Hypothalamus (tissue), 51 donors: Measurements from ENCODE around the gene SOHLH1.

Experiments
- DNase-seq, 51 donors: peaks; one replicate each; lab custom pipeline; 2025; lab: John Stamatoyannopoulos, UW

SOHLH1 gene

DNA sequence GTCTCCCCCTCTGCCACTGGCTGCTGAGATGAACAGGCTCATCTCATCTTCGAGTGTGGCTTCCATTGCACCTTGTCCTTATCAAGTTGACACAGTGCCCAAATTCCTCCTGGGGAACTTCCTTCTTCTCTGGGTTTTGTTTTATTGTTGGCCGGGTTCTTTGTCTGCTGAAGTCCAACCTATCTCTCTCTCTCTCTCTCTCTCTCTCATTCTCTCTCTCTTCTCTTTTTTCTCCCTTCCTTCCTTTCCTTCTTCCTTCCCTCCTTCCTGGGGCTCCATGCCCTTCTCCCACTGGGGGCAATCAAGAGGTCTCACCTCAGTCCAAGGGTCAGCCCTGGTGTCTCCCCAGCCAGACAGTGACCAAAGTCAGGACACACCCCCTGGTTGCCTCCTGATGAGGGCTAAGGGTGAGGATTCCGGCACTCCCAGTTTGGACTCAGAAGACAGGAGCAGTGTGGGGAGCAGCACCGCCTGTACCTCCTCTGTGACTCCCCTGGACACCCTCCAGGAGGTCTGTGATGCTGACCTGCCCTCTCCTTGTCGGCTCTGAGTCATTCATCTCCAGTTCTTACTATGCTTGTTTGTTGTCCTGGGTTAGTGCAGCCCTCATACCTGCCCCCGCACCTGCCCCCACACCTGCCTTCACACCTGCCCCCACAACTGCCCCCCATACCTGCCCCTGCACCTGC is 33.4 kb upstream of the SOHLH1 start:
- DNase-seq = no peak

DNA sequence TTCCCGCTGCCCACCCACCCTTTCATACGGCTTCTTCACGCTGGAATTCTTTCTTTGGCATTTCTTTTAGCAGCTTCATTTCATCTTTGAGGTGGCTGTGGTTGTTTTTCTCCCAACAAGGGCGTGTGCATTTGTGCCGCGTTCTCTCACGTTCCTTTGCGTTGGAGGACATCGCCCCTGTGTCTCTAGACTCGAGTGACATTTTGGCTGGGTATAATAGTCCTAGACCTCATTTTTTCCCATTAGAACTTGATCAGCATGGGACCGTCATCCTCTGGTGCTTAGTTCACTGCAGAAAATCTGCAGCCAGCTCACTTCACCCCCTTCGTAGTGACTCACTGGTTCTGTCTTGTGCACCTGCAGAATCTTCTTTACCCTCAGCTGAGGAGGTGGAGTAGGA is 32.2 kb upstream of the SOHLH1 start:
- no peak for DNase-seq

DNA sequence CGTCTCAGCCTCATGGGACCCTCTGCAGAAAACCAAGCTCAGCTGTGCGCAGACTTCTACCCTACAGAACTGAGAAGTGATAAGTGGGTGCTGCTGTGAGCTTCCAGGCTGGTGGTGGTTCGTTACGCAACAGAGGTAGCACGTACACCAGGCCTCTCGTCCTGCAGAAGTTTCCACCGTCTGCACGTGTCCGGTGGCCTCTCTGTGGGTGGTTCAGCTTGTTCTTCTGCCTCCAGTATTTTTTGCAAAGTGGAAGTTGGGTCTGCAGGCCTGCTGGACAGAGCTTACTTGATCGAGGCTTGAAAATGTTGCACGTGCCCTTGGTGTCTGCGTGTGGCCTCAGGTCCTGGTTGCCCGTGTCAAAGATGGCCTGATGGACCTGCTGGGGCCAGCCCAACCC is 30.2 kb upstream of the SOHLH1 start:
- DNase-seq = no peak

DNA sequence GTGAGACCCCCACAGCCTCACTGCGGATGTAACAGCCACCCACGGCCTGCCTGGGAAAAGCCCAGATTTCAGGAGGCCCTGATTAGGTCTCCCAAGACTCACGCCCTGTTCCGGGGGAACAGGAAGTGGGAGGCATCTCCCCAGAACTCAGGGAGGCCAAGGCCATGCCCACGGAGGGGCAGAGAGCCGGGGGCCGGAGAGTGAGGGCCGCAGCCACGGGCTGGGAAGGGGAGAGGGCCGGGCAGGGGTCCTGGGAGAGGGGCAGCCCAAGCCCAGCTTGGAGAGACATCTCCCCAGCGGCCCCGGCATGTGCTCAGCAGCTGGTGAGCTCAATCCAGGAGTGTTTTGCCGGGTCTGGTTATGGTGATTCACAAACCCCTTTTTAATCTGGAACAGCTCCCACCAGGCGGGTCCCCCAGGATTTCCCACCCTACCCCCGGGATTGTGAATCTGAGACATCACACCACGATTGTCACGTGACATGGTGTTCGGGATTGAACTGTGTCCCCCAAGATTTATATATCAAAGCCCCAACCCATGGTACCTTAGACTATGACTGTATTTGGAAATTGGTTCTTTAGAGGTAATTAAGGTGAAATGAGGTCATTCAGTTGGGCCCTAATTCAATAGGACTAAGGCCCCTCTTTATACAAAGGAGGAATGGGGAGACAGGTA is 29.3 kb upstream of the SOHLH1 start:
- no peak for DNase-seq

DNA sequence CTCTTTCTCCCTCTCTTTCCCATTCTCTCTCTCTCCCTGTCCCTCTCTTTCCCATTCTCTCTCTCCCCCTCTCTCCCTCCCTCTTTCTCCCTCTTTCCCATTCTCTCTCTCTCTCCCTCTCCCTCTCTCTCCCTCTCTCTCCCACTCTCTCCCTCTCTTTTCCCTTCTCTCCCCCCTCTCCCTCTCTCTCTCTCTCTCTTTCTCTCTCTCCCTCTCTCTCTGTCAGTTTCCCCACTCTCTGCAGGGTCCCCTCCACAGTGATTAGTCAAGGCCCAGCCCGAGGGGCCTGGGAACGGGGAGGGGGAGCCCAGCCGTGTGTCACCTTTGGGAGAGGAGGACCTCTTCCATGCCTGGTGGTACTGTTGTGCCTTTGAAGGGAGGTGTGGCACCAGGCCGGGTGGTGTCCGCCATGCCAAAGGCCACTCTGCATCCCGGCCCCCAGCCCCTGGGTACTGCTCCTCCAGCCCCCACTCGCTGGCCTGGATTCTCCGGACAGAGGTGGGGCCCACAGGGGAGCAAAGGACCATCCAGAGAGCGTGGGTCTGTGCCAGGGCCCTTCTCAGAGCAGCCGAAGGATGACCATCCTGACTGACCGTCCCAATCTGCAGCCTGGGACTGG is 28.1 kb upstream of the SOHLH1 start:
- DNase-seq = no peak

DNA sequence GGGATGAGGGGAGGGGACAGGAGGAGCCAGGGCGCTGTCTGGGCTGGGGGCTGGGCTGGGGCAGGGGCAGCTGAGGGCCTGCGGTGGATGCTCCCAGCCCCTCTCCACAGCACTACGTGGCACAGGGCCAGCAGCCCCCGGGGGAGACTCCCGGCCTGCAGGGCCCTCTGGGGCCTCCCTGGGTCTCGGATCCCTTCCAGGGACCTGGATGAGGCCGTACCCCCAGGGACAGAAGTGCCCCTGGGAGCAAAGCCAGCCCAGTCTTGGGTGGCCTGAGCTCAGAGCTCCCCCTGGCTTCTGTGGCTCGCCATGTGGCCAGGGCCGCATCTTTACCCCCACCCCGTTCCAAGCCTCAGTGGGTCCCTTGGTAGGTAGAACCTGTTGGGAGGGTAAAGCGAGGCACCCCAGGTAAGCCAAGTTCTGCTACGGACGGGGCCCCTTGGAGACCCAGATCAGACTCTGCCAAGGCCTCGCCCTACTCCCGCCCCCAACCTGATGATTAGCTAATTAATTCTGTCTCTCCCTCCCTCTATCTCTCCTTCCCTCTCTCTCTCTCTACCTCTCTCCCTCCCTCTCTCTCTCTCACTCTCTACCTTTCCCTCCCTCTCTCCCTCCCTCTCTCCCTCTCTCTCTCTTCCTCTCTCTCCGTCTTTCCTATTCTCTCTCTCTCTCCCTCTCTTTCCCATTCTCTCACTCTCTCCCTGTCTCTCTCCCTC is 27.0 kb upstream of the SOHLH1 start:
- DNase-seq = no peak

DNA sequence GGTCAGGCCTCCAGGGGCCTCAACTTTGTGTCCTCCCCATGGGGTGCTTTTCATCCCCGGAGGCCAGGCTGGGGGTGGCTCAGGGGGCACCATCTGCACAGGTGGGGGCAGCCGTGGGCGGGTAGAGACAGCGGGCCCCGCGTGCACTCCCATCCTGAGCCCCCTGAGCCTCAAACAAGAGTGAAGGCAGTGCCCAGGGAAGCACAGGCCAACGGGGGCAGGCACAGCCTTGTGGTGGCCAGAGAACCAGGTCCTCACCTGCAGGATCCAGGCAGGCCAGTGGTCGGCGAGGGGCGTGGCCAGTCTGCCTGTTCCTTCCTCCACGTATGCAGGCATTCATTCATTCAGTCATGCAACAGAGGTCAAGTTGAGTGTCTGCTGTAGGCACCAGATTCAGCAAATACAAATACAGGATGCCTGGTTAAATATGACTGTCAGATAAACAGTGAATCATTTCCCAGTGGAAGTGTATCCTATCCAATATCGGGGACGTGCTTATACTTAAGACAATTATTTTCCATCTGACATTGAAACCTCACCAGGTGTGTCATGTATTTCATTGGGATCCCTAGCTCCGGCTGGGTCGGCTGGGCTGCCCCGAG is 25.0 kb upstream of the SOHLH1 start:
- no peak for DNase-seq

DNA sequence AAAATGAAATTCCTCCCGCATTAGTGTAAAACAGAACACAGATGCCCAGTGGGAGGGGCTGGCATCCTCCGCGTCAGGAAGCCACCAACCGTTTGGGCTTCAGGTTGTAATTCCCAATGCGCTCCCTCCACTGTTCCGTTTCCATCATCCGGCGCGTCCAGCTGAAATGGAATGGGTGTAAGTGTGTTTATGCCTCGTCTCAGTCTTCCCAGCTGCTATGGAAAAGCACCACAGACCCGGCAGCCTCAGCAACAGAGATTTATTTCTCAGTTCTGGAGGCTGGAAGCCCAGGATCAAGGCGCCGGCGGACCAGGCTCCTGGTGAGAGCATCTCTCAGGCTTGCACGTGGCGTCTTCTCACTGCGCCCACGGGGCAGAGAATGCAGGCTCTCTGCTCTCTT is 23.1 kb upstream of the SOHLH1 start:
- peak in 1 of 51 donors; percentile 49 for DNase-seq

DNA sequence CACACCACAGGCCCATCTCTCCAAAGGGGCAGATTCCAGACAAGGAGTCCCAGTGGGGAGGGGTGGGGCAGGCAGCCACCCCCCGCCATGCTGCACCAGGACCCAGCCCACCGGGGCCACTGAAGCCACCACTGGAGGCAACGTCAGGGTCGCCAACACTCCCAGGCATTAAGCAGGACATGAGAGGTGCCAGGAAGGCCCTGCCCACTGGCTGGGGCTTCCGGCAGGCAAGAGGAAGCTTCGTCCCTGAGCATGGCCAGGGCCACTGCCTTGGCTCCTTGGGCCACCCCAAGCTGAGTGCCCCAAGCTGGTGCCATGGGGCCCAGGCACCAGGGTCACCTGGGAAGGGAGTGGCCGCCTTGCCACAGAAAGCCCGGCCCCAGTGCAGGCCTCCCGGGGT is 20.2 kb upstream of the SOHLH1 start:
- no peak for DNase-seq

DNA sequence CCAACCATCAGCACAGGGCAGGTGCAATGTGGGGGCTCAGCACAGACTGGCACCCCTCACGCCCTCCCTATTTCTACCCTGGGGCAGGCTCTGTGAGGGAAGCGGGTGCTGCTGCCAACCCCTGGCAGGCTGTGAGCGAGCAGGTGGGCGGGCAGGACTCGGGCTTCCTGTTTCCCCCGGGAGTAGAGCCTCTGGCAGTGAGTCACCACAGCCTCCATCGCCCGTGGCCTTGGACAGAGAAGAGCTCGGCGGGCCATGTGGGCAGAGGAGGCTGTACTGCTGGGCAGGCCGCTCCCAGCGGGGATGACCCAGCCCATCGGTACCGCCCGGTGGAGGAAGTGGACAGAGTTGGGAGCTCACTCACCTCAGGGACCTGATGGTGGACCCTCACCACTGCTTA is 19.3 kb upstream of the SOHLH1 start:
- DNase-seq = peak in 1 of 51 donors; percentile 63

DNA sequence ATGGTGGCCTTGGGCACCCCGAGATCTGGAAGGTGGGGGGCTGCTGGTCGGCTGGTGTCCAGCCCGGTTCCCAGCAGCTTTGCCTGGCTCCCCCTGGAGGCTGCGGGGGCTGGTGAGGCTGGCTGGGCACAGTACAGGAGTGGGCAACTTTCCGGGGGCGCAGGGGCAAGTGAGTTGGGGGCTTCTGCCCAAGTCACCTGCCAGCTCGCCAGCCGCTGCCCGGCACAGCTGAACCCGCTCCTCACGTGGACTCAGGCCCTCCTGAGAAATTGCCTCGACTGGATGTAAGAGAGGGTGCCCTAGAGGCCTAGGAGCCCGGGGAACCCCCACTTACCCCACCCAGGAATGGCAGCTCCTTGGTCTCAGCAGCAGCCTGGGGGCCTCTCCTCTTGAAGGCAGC is 18.1 kb upstream of the SOHLH1 start:
- no peak for DNase-seq

DNA sequence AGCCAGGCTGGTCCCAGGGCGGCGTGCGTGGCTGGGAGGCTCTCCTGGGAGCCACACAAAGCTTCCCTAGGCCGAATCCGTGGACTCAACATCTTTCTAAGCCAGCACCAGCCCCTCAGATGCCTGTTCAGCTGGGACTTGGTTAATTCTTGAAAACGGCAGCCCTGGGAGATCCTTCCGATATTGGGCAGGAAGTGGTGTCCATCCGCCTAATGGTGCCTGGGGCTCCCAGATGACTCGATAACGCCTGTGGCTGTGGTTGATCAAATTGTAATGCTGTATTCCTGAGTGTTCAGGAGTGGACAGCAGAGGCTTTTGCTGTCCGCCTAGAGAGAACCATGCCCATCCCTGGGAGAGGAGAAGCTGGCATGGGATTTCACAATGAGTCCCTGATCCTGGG is 16.8 kb upstream of the SOHLH1 start:
- DNase-seq = no peak

DNA sequence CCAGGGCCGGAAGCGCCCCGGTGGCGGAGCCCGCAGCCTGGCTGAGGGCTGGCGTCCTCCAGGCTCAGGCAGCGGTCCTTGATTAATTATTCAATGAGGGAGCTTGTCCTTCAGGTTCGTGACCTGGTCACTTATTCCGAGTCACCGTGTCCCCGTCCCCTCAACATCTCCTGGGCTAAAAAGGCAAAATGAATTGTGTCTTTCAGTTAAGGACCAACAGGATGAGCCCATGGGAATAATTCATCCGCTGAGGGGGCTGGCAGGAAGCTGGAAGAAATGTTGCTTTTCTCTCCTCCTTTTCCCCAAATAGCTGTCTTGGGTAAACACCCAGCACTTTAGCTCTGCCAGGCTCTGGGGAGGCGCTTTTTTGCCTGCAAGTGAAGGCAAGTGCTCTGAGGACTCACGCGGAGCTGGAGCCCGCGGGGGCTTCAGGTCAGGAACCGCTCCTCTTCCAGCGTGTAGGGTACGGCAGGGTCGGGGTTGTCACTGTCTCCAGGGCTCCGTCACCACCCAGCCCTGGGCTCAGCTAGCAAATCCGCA is 15.8 kb upstream of the SOHLH1 start:
- peak in 1 of 51 donors; percentile 31 for DNase-seq

DNA sequence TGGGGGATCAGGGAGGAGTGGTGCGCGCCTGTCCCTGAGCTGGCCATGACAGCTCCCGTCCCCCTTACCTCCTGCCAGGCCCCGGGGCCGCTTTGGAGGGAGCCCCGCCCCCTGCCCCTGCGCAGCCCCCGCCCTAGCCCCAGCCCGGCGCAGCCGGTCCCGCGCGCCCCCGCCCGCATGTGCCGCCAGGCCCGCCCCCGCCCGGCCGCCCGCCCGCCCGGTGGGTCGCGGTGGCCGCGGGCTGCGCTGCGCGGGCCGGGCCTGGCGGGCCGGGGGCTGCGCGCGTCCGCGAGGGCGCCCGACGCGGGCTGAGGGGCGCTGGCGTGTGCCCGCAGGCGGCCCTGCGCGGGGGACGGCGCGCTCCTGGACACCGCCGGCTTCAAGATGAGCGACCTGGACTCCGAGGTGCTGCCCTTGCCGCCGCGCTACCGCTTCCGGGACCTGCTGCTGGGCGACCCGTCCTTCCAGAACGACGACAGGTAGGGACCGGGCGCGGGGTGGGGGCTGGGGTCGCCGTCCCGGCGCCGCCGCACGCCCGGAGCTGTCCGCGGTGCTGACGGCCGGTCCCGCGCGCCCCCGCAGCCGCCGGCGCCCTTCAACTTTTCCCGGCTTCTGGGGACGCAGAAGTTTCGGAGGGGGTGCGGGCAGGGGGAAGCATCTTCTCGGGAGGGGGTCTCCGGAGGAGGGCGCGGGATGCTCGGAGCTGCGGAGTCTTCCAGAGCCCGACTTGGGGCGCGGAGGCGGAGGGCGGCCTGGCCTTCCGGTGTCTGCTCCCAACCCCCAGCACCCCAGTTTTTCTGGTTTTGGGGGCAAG is 15.2 kb upstream of the SOHLH1 start:
- no peak for DNase-seq

DNA sequence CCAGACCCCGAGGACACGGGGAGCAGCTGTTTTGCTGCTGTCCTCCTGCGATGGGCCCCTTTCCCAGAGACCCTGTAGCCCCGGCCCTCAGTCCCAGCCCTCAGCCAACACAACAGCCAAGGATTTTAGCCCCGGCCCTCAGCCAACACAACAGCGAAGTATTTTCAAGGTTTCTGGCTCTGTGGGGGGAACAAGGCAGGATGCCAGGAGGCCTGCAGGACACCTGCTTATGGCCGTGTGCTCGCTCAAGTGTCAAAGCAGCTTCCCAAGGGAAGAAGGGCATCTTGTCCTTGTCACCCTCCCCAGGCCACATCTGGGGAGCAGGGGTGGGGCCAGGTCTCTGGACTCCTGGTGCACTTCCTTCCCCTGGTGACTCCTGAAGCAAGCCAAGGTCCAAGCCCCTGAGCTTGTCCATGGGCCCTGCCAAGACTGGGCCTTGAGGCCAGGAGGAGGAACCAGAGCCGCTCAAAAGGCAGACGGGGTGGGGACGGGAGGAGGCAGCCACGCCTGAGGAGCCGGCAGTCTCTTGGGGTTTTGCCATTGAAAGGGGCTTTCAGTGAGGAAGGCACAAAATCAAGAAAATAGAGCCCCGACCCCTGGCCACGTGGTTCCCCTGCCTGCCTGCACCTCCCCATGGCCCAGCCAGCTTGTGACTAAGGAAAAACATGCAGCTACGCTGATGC is 13.5 kb upstream of the SOHLH1 start:
- no peak for DNase-seq

DNA sequence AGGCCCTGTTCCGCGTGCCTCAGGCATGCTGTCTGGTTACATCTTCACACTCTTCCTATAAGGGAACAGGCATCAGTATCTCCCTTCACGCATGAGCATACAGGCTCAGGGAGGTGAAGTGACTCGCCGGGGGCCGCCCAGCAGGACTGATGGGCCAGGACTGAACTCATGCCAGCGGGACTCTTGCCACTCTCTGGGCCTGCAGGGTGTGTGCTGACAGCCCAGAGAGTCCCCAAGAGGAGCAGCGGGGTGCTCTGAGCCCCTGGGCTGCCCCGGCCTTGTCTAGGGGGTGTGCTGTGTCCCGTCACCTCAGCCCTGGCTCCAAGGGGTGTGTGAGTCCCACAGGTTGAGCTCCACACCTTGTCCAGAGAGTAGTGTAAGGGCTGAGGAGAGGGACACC is 12.6 kb upstream of the SOHLH1 start:
- no peak for DNase-seq

DNA sequence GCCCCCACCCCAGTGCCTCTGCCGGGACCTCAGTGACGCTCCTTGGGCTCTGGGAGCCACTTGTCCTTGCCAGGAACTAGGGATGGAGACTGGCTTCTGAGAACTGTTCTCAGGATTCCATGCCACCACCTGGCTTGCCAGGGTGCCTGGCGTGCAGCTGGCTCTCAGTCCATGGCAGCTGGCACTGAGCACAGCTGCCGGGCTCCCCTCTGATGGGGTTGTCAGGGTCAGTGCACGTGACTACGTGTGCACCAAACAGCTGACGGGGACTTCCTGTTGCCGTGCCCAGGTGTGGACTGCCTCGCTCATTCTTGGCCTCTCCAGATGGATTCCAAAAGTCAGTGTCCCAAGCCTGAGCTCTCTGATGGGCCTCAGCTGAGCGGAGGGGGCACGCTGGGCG is 12.1 kb upstream of the SOHLH1 start:
- DNase-seq = no peak

DNA sequence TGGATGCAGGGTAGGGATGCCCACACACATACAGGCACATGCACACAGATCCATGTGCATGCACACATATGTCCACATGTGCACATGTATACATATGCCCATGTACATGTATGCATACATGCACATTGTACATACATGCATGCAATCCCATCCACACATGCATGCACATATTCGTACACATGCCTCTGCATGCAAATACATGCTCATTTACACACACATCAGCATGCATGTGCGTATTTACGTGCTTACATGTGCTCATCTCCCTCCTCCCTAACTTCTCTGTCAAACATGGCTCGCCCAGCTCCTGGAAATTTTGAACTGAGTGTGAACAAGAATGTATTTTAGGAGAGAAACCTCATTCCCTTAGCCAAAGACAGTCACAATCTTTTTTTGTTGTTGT is 8.9 kb upstream of the SOHLH1 start:
- DNase-seq = no peak
